A549 (cell line): Measurements from ENCODE around the gene GCK. TPM values are rescaled to one million over a fixed set of nuclear protein-coding genes. Genes with fewer than 3 reads are reported as not detected.

Source experiments
- ATAC-seq, 2 experiments: fragments of 200-7000 bp in 1 of 2; fragments of >200 bp in 1 of 2; cut with Nextera tagmentation in 1 of 2; cut with Tn5 transposase in 1 of 2; 3 replicates each; pipeline versions ENCODE4 v1.8.0 to v1.9.1; 2018 to 2020; ENCODE audit warnings: mild to moderate bottlenecking in 1 of 2, moderate library complexity in 1 of 2
- CTCF ChIA-PET: fragments of 300-600 bp; sonication (Branson Sonifier 250); formaldehyde crosslinking; extraction: SDS; loops from one replicate; lab custom pipeline; 2021; ENCODE audit warnings: antibody characterized with exemption, inconsistent platforms; lab: Yijun Ruan, JAX
- POLR2A ChIA-PET: fragments of 350-600 bp; formaldehyde crosslinking; extraction: SDS; loops from one replicate; lab custom pipeline; 2021; ENCODE audit warnings: antibody characterized with exemption, inconsistent platforms; lab: Yijun Ruan, JAX
- DNase-seq, 2 experiments: peaks; one replicate each; pipeline versions ENCODE4 v3.0.0 to v3.0.0-alpha.2; 2011 to 2016; ENCODE audit warnings: low read depth in 1 of 2, low spot score in 1 of 2
- FAIRE-seq: peaks from 2 replicates; lab custom pipeline; 2011; peaks lifted over from hg19 to GRCh38; lab: Jason Lieb, UNC
- H3K27ac ChIP-seq, 2 experiments: fragments of >200 bp; sonication (Bioruptor Twin); formaldehyde crosslinking; 3 replicates each; pipeline ENCODE4 v1.5.1; 2016 to 2017
- H3K4me1 ChIP-seq: fragments of >200 bp; sonication (Bioruptor Twin); formaldehyde crosslinking; 3 replicates; pipeline ENCODE4 v1.6.1; 2016
- H3K4me2 ChIP-seq: fragments of >200 bp; sonication (Bioruptor Twin); formaldehyde crosslinking; 3 replicates; pipeline ENCODE4 v1.6.1; 2016
- H3K4me3 ChIP-seq: fragments of >200 bp; sonication (Bioruptor Twin); formaldehyde crosslinking; 3 replicates; pipeline ENCODE4 v1.5.1; 2016
- H3K9me3 ChIP-seq: fragments of >200 bp; sonication (Bioruptor Twin); formaldehyde crosslinking; 3 replicates; pipeline ENCODE4 v1.6.1; 2016
- ATOH8 ChIP-seq: fragments of 250-450 bp; sonication (Bioruptor Pico); IDR thresholded peaks from 2 replicates; pipeline ENCODE4 v1.5.0; 2020; ENCODE audit warnings: low read depth, mild to moderate bottlenecking, moderate library complexity
- CHD4 ChIP-seq: fragments of 200-600 bp; sonication (generic); IDR thresholded peaks from 2 replicates; pipeline ENCODE4 v1.6.1; 2016; ENCODE audit warnings: antibody characterized with exemption, mild to moderate bottlenecking, borderline replicate concordance
- CTCF ChIP-seq: fragments of >200 bp; sonication (Bioruptor Twin); formaldehyde crosslinking; IDR thresholded peaks from 3 replicates; pipeline ENCODE4 v1.5.1; 2016
- E2F6 ChIP-seq: IDR thresholded peaks from 2 replicates; pipeline ENCODE4 v1.6.1; 2012; ENCODE audit warnings: low read depth, borderline replicate concordance
- EHF ChIP-seq: fragments of 250-450 bp; sonication (Bioruptor Pico); IDR thresholded peaks from 2 replicates; pipeline ENCODE4 v1.5.0; 2020; ENCODE audit warnings: mild to moderate bottlenecking
- EP300 ChIP-seq, 2 experiments: fragments of >200 bp; sonication (Bioruptor Twin); formaldehyde crosslinking; IDR thresholded peaks; 2 replicates in 1 of 2; 3 replicates in 1 of 2; pipeline ENCODE4 v1.6.1; 2016 to 2017
- HDAC2 ChIP-seq: fragments of 200-600 bp; sonication (generic); IDR thresholded peaks from 2 replicates; pipeline ENCODE4 v1.6.1; 2016
- HES2 ChIP-seq: fragments of >200 bp; sonication (Bioruptor Twin); formaldehyde crosslinking; IDR thresholded peaks from 2 replicates; pipeline ENCODE4 v1.6.1; 2016
- HEYL ChIP-seq: fragments of 250-450 bp; sonication (Bioruptor Pico); IDR thresholded peaks from 2 replicates; pipeline ENCODE4 v1.8.0; 2021; ENCODE audit warnings: mild to moderate bottlenecking, moderate library complexity
- HOXB13 ChIP-seq: fragments of 250-450 bp; sonication (Bioruptor Pico); IDR thresholded peaks from 2 replicates; pipeline ENCODE4 v1.5.0; 2020; ENCODE audit warnings: low read depth, mild to moderate bottlenecking, moderate library complexity
- HOXB5 ChIP-seq: fragments of 250-450 bp; sonication (Bioruptor Pico); IDR thresholded peaks from 2 replicates; pipeline ENCODE4 v1.5.0; 2020; ENCODE audit warnings: mild to moderate bottlenecking, moderate library complexity
- MAZ ChIP-seq: fragments of 150-350 bp; IDR thresholded peaks from 2 replicates; pipeline ENCODE4 v1.6.1; 2014; ENCODE audit warnings: antibody characterized with exemption, low read depth, low read length, borderline replicate concordance
- PBX3 ChIP-seq: IDR thresholded peaks from 2 replicates; pipeline ENCODE4 v1.6.1; 2012
- POLR2A ChIP-seq: IDR thresholded peaks from 2 replicates; pipeline ENCODE4 v1.6.1; 2012; ENCODE audit warnings: mild to moderate bottlenecking, low read length
- RARB ChIP-seq: fragments of 250-450 bp; sonication (Bioruptor Pico); IDR thresholded peaks from 2 replicates; pipeline ENCODE4 v1.8.0; 2021; ENCODE audit warnings: mild to moderate bottlenecking, moderate library complexity
- REST ChIP-seq: fragments of 200-600 bp; sonication (generic); IDR thresholded peaks from 2 replicates; pipeline ENCODE4 v1.6.1; 2016; ENCODE audit warnings: antibody characterized with exemption, mild to moderate bottlenecking, moderate library complexity
- USF2 ChIP-seq: fragments of 450-650 bp; IDR thresholded peaks from 2 replicates; pipeline ENCODE4 v1.6.1; 2014; ENCODE audit warnings: antibody characterized with exemption
- ZNF302 ChIP-seq: fragments of 250-450 bp; sonication (Bioruptor Pico); IDR thresholded peaks from 2 replicates; pipeline ENCODE4 v1.9.0; 2021; ENCODE audit warnings: inconsistent platforms, mild to moderate bottlenecking, moderate library complexity
- WGBS: methylation state at CpG from one replicate; pipeline ENCODE4 v1.1.6; 2017; ENCODE audit errors: missing lambda C conversion rate; 5-methylcytosine and 5-hydroxymethylcytosine counted together
- polyA plus RNA-seq, 4 experiments: library from polyadenylated mRNA; depleted of rRNA in 3 of 4; stranded (reverse); fragments of >200 nt; fragmentation: RNase III in 1 of 4; extraction: RNeasy Plus Mini Kit Qiagen cat#74134 plus additional on column Dnase treatment in 1 of 4; gene quantifications; 2 replicates in 3 of 4; 3 replicates in 1 of 4; pipeline ENCODE4 v1.2.3, GENCODE V29; 2011 to 2017

The GCK gene
- polyA plus RNA-seq, 2 of the 4 experiments (the other 2 are of a cell fraction) = 0.12 TPM; not detected in 1

- H3K4me3 ChIP-seq = no peak overlapping the region
- H3K4me2 ChIP-seq = no peak overlapping the region
- ATAC-seq (no peak), FAIRE-seq (no peak), DNase-seq (no peak)
- ChIA-PET CTCF (interaction anchor here (0.7 to 3.7 kb wide), 6 partner anchors 11 to 96 kb away, joined by 3 to 14 read pairs (median 3); no protein-coding TSS in a partner anchor), POLR2A (no interaction called here)
- H3K4me1 ChIP-seq = no peaks in the 10 kb centered on the region
- H3K27ac ChIP-seq = no peak overlapping the region
- WGBS = 52% methylated on average over 2 of the region's 2 CpGs
- TF ChIP-seq ZNF302 (CRISPR knock-in tag) (no peak), RARB (no peak), ATOH8 (CRISPR knock-in tag) (no peak), E2F6 (no peak), HDAC2 (no peak), EHF (no peak), HEYL (CRISPR knock-in tag) (no peak), HOXB5 (no peak), REST (no peak), CTCF (no peak), USF2 (no peak), POLR2A (no peak), MAZ (no peak), EP300 (IDR thresholded peaks at IDR 0.05) (no peak), HES2 (no peak), CHD4 (no peak), HOXB13 (CRISPR knock-in tag) (no peak), PBX3 (no peak)
- H3K9me3 ChIP-seq = no peaks in the 10 kb centered on the region
Observed at GRCh38 chr7:44148166-44148565, 41.1 kb downstream of the GCK start.
